ENCODE data around the gene CTSA.

The CTSA gene

GRCh38 chr20:45890985-45891983, at the start of gene CTSA, which contains the start of gene NEURL2:
TSS of gene CTSA (plus strand) at chr20:45891335. CDS start at chr20:45891569, 234 bp downstream.
TSS of gene NEURL2 (minus strand) at chr20:45891208. CDS start at chr20:45890991, 217 bp downstream.
- Histone ChIP-seq H3K4me3 (peak within 1 kb of the TSS; percentile 53 to 93 (median 78)), H3K27ac (peak within 1 kb of the TSS; percentile 36 to 92 (median 78))

GRCh38 chr20:45841407-45842129, 49.6 kb upstream of the CTSA start:
- peak overlapping the region in 6 of 21 experiments; percentile 17 to 69 (median 38) for H3K27ac ChIP-seq
- no peak overlapping the region for H3K4me3 ChIP-seq

- Histone ChIP-seq H3K4me3 (no peak overlapping the region), H3K27ac (peak overlapping the region in 4 of 21 experiments; percentile 5 to 41 (median 37))
Observed at GRCh38 chr20:45842169-45842812, 48.8 kb upstream of the CTSA start.

- peak overlapping the region in 1 of 21 experiments; percentile 22 for H3K27ac ChIP-seq
- H3K4me3 ChIP-seq = no peak overlapping the region
Observed at GRCh38 chr20:45843506-45843905, 47.6 kb upstream of the CTSA start.

GRCh38 chr20:45845452-45845851, 45.7 kb upstream of the CTSA start:
- no peak overlapping the region for H3K4me3 ChIP-seq
- H3K27ac ChIP-seq = no peak overlapping the region

- peak overlapping the region in 2 of 21 experiments; percentile 7 to 11 for H3K27ac ChIP-seq
- no peak overlapping the region for H3K4me3 ChIP-seq
Observed at GRCh38 chr20:45848421-45848820, 42.7 kb upstream of the CTSA start.

GRCh38 chr20:45848969-45849582, 42.1 kb upstream of the CTSA start:
- Histone ChIP-seq H3K27ac (peak overlapping the region in 1 of 21 experiments; percentile 11), H3K4me3 (no peak overlapping the region)

- H3K4me3 ChIP-seq = no peak overlapping the region
- no peak overlapping the region for H3K27ac ChIP-seq
Observed at GRCh38 chr20:45850238-45850637, 40.9 kb upstream of the CTSA start.

- H3K27ac ChIP-seq = no peak overlapping the region
- H3K4me3 ChIP-seq = no peak overlapping the region
Observed at GRCh38 chr20:45850926-45851325, 40.2 kb upstream of the CTSA start.

- no peak overlapping the region for H3K4me3 ChIP-seq
- H3K27ac ChIP-seq = no peak overlapping the region
Observed at GRCh38 chr20:45851501-45851900, 39.6 kb upstream of the CTSA start.

GRCh38 chr20:45852326-45852725, 38.8 kb upstream of the CTSA start:
- no peak overlapping the region for H3K4me3 ChIP-seq
- H3K27ac ChIP-seq = no peak overlapping the region

- Histone ChIP-seq H3K27ac (no peak overlapping the region), H3K4me3 (no peak overlapping the region)
Observed at GRCh38 chr20:45853484-45853883, 37.7 kb upstream of the CTSA start.

- H3K4me3 ChIP-seq = peak within 1 kb of the TSS; percentile 55 to 96 (median 74)
- peak within 1 kb of the TSS; percentile 59 to 97 (median 86) for H3K27ac ChIP-seq
Observed at GRCh38 chr20:45857114-45857881, 33.8 kb upstream of the CTSA start, which contains the start of the genes ACOT8 and ZSWIM3. TSS of gene ACOT8 (minus strand) at chr20:45857392. CDS start at chr20:45857315, 77 bp downstream. TSS of gene ZSWIM3 (plus strand) at chr20:45857614. CDS start at chr20:45857826, 212 bp downstream.

GRCh38 chr20:45857882-45858216, 33.3 kb upstream of the CTSA start:
- Histone ChIP-seq H3K27ac (peak overlapping the region in 20 of 21 experiments; percentile 62 to 97 (median 86)), H3K4me3 (peak overlapping the region; percentile 55 to 96 (median 74))

GRCh38 chr20:45859916-45860315, 31.2 kb upstream of the CTSA start:
- H3K27ac ChIP-seq = no peak overlapping the region
- no peak overlapping the region for H3K4me3 ChIP-seq

- Histone ChIP-seq H3K27ac (no peak overlapping the region), H3K4me3 (no peak overlapping the region)
Observed at GRCh38 chr20:45860560-45861220, 30.4 kb upstream of the CTSA start.

- Histone ChIP-seq H3K27ac (no peak overlapping the region), H3K4me3 (no peak overlapping the region)
Observed at GRCh38 chr20:45861221-45862075, 29.7 kb upstream of the CTSA start.

Measured in skin epidermis (tissue), 12 donors.